Fibroblast of skin of right quadriceps (primary cell): ENCODE results near the gene TCEA2.

Experiments
- DNase-seq: peaks from one replicate; pipeline ENCODE4 v3.0.0-alpha.2; 2013

TCEA2 gene

DNA sequence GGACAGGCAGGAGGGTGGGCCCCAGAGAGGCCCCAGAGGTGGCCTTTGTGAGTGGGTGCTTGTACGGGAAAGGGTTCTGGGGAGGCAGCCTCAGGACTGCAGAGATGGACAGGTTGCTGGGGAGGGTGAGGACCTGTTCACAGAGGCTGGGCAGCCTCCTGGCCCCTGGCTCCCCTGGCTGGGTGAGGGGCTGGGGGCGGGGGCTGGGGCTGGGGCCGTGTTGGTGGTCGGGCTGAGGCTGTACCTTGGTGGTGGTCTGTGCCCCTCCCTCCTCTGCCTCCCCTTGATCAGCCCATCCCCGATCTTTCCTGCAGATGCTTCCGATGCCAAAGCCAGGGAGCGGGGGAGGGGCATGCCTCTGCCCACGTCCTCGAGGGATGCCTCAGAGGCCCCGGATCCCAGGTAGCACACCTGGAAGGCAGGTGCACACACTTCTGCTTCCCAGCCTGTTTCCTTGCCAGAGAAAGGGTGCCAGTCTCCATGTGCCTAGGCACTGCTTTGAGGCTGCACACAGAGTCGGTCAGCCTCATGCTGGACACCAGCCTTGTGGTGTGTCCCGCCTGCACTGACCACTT, 4.8 kb downstream of the TCEA2 start:
- DNase-seq: no peak

DNA sequence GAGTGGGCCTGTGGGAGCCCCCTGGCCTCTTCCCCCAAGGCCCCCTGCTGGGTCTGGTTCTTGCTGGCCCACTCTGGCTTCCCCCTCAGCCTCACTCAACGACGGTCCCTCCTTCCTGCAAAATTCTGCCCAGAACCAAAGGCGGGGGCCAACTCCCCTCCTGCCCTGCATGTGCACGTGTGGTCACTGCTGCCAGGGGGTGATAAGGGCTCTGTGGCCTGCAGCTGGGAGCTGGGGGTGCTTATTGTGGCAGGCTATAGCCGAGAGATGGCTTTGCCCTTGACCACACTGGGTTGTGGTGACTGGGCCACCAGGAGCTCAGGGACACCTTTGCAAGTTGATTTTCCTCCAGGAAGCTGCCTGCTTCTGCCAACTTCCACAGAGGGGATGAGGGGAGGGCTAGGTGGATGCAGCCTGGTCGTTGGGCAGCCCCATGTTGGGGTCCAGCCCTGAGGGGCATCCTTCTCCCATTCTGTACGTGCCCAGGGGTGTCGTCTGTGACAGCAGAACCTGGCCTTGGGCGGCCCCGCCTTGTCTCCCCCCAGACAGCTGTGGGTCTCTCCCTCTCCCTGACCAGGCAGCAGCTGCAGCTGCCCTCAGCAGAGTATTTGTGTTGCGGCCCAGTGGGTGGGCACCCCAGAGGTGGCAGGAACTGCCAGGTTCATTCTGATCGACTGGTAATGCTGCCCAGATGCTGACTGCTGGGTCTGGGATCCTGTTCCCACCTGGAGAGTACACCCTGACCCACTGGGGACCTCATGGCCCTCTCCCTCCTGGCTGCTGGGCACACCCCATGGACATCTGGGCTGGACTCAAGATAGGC, 5.6 kb downstream of the TCEA2 start:
- no peak for DNase-seq

DNA sequence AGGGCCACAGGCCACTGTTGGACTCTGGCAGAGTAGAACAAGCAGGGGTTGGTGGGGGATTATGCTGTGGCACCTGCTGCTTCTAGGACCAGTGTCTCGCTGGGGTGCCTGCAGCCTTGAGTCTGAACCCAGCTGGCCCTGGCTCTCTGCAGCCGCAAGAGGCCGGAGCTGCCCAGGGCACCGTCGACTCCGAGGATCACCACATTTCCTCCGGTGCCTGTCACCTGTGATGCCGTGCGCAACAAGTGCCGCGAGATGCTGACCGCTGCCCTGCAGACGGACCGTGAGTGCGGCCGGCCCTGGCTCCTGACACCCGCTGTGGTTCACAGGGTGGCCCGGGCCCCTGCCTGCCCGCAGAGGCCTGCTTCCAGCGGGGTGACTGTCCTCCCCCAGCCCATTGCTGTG, 6.2 kb downstream of the TCEA2 start:
- no peak for DNase-seq

DNA sequence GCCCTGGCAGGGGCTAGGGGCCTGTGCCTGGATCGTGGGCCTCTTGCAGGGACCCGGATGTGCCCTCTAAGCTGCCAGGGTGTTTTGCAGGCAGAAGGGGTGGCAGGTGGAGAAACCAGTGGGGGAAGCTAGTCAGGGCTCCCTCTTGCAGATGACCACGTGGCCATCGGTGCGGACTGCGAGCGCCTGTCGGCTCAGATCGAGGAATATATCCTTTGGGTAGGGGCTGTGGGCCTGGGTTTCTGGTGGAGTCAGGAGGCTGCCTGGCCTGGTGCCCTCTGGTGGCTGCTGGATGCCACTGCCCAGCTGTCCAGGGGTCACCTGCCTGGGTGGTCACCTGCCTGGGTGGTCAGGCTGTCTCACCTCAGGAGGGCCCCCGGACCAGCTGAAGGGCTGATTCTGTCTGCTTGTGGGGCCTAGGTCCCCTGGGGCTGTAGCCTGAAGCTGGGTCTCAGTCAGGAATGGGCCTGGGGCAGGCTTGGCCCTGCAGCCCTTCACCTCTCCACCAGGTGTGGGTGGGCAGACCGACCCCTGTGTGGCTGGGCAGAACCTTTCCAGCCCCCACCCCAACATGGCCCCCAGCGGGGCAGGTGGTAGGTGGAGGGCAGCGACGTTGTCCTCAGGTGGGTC, 6.7 kb downstream of the TCEA2 start:
- no peak for DNase-seq

DNA sequence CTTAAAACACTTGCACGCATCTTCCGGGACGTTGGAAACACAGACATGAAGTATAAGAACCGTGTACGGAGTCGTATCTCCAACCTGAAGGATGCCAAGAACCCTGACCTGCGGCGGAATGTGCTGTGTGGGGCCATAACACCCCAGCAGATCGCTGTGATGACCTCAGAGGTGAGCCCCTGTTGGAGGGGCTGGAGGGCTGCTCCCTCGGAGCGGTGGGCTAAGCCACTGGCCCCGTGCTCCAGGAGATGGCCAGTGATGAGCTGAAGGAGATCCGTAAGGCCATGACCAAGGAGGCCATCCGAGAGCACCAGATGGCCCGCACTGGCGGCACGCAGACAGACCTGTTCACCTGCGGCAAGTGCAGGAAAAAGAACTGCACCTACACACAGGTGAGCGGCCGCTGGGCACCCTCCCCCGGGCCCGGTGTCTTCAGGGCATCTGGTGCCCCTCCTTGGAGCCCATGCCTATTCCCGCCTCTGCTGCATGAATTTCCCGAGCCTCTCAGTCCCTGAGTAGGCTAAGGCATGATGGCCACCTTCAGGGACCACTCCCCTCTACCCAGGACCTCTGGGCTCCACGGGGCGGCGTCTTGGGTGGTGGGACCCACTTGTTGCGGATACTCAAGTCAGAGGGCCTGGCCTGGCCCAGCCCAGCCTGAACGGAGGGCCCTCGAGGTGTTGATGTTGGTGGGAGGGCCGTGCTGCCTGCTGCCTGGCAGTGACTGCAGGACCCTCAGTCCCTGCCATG, 7.4 kb downstream of the TCEA2 start:
- DNase-seq: no peak

DNA sequence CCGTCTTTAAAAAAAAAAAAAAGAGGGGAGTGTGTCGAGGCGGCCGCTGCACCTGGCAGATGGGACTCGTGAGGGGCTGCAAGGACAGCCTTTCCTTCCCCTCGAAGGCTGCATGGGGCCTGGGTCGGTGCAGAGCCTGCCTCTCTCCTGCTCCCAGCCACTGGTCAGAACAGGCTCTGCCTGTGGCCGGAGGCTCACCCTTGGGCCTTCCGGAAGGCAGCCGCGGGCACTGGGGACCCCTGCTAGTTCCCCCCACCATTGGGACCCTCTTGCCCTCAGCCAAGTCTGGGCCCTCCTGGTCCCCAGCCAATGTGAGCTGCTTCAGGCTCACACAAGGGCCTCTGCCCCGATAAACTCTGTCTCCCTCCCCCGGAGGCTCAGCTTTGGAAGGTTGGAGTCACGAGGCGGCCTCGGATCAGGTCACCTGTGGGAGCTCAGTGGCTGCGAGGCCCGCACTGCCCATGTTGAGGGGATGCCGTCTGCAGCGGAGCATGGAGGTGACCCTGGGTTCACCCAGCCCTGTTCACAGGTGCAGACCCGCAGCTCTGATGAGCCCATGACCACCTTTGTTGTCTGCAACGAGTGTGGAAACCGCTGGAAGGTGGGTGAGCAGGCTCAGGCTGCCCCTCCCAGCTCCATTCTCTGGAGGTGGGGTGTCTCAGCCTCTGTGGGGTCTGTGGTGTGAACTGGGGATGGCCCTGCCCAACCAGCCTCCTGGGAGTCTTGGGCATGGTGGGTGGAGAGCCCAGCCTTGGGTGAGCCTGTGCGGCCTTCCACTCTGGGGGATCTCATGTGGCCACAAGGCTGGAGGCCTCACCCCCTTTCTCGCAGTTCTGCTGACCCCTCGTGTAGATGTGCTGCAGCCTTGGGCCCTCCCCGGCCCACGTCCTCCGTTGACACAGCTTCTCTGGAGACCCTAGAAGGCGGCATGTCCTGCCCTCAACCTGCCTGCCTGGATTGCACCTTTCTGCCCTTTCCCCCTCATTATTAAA, 8.6 kb downstream of the TCEA2 start:
- DNase-seq: no peak

DNA sequence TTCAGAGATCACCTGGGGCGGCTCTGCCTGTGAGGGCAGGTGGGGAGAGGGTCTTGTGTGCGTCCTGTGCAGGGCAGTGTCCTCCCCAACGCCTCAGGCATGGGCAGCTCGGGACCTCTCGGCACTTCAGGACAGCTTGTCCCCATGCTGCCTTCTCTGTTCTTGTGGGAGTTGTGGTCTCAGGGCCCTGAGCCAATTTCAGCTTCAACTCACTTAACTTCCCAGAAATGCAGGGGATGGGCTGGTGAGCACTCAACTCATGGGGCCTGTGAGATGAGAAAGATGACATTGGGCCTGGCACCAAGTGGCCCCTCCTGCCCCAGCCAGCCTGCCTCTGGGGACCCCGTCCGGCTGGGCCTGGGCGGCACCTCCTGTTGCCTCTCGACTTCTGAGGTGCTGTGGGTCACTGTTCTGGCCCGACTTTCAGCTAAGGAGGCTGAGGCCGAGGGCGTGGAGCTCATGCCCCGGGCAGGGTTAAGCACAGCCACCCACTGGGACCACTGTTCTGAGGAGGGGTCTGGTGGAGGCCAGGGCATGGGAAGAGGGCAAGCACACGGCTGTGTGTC, 9.6 kb downstream of the TCEA2 start:
- no peak for DNase-seq

DNA sequence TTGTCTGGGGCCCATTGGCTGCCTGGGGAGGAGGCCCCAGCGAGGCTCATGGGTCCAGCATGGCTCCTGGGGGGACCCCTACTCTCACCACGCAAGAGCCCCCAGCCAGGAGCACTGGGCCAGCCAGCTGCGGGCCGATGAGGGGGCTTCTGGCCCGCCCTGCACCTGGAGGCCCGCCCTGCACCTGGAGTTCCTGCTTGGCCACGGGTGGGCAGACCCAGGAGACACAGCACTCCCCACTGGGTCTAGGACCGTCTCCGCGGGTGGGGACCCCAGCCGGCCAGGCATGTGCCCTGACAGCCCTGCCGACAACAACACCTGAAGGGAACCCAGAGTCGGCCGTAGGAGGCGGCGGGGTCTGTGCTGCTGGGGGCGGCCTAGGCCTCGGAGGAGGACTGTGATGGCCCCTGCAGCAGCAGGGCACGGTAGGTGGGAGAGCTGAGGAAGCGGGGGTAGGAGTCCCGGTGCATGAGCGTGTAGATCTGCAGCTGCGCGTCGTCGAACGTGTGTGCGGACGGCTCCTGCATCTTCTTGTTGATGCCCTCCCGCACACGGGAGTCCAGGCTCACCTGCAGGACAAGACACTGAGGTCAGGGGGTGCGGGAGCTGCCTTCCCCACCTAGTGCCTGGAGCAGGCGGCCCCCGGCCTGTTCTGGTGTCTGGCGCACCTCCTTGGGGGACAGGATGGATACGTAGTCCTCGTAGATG, 10.6 kb downstream of the TCEA2 start:
- DNase-seq: no peak

DNA sequence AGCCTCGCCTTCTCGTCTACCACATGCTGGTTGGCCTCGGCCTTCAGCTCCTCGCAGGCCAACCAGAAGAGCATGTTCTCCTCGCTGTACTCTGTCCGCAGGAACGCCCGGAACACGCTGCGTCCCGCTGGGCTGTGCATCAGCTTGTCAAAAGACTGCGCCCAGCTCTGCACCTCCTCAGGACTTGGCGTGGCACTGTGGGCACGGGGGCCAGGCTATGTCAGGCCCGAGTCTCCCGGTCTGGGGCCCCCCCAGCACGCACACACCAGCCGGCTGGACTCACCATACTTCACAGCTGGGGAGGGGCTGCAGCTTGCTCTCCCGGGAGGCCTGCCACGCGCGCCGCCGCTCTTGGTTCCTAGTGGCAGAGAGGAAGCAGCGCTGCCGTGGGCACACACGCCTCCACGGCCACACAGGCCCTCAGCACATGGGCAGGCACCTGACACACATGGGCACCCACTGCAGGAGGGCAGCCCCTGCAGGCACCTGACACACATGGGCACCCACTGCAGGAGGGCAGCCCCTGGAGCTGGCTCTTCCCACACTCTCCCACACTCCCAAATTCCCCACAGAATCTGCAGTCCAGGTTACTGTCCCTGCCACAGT, 11.3 kb downstream of the TCEA2 start:
- DNase-seq: no peak

DNA sequence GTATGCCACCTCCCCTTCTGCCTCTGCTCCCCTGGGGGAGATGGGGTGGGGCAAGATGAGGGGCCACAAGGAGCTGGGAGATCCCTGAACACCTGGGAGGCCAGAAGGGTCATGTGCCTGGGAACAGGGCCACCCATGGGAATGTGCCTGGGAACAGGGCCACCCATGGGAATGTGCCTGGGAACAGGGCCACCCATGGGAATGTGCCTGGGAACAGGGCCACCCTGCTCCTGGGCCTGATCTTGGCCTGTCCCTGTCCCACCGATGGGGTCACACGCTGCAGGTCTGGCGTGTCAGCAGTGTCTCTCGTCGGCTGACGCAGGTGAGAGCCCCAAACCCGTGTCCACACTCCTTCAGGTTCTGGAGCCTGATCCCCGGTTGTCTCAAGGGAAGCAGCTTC, 12.0 kb downstream of the TCEA2 start:
- DNase-seq: no peak

DNA sequence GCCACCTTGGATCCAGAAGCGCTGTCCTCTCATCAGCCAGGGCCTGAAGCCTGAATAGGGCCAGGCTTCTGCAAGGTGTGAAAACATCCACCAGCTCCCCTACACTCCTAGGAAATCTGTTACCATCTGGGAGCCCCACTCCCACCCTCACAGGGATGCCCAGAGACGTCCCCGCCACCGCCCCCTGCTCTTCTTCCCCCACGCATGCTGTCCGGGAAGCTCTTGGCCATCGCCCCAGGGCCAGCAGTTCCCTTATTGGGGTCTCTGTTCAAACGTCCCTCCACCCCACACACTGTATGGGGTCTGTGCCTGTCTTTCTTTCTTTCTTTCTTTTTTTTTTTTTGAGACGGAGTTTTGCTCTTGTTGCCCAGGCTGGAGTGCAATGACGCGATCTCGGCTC, 12.6 kb downstream of the TCEA2 start:
- DNase-seq: no peak

DNA sequence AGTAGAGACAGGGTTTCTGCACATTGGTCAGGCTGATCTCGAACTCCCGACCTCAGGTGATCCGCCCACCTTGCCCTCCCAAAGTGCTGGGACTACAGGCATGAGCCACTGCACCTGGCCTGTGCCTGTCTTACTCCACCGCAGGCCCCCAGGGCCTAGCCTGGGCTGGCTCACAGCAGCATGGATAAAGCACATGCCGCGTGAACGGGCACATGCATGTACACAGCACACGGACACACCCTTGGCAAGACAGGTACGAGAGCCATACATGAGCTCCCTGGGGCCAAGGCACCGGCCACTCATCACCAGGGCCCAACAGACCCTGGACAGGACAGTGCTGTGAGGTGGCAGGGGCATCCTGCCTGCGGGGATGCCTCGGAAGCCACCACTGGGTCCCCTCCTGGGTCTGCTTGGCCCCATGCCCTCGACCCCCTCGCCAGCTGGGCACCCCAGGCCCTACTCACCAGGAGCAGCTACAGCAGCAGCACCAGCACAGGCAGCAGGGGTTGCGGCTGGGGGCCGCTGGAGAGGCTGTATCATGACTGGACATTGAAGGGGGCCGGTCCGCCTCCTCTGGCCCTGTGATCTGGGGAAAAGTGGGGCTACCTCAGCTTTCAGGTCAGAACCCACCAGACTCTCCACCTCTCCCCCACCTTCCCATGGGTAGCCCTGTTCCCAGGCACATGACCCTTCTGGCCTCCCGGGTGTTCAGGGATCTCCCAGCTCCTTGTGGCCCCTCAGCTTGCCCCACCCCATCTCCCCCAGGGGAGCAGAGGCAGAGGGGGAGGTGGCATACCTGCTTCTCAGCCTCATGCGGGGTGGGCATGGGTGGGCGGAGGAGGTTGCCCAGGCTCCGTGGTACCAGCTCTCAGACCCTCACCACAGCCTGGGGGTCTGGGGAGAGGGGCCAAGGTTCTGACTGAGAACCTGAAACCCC, 13.3 kb downstream of the TCEA2 start:
- no peak for DNase-seq

DNA sequence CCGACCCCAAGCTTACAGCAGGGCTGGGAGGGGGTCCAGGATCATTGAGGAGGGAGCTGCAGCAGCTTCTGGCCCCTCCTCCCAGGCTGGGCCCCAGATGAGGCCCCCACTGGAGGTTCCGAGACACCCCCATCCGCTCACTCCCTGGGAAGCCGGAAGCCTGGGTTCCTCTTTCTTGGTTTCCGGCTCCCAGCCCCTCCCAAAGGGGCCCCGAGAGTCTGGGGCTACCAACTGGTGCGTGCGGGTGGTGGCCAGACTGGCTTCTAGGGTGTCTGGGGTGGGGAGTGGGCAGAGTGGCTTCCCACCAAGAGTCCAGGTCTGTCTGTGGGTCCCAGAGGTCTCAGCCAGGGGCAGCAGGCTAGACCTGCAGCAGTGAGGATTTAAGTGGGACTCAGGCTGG, 14.1 kb downstream of the TCEA2 start:
- no peak for DNase-seq

DNA sequence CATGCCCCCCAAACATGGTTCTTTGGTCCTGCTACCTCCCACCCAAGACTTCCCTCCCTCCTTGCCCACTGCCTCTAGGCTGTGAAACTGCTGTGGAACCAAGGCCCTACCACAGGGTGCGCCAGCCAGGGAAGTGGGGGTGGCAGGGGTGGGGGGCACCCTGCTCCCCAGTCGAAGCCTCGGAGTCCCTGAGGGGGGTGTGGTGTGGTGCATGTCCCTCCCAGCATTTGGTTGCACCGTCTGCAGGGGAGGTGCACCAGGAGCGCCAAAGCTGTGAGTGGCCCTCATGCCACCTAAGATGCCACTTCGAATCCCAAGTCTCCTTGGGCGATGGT, 14.5 kb downstream of the TCEA2 start:
- DNase-seq: no peak

DNA sequence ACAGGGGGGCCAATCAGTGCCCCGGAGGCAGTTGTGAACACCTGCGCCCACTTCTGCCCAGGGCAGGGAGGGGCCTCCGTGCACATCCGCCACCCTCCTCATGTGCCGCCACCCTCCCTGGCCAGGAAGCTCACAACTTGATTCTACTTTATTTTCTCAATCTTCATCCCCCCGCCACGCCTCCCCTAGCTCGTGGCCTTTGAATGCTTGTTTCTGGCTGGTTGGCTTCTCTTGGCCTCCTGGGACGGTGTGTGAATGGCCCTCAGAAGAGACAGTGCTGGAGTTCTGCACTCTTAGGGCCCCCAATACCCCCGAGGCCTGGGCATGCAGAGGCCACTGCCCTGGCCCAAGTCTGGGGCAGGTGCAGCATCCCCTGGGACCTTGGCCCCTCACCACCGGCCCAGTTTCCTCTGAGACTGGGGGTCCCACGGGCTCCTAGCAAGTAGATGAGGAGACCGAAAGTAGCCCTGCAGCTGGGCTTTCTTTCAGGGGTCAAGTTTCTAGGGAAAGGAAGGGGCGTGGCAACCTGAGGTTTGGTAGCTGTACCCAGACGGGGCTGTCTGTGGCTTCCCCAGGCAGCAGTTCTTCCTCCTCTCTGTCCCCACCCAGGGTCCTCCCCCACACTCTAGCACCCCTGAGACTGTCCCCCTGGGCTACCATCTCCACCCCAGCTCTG, 15.0 kb downstream of the TCEA2 start:
- DNase-seq: no peak

DNA sequence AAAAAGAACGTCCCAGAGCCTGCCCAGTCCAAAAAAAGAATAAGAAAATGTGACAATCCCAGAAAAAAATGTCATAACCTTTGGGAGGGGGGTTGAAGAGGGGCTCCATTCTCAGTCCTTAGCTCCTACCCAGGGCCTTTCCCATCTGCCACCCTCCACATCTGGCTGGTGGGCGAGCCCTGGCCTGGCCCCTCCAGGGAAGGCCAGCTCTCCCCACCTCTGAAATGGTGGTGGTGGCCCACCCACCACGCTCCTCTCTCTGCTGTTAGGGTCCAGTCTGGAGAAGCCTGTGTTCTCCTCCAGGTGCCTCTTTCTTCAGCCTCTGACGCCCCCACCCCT, 15.9 kb downstream of the TCEA2 start:
- no peak for DNase-seq

DNA sequence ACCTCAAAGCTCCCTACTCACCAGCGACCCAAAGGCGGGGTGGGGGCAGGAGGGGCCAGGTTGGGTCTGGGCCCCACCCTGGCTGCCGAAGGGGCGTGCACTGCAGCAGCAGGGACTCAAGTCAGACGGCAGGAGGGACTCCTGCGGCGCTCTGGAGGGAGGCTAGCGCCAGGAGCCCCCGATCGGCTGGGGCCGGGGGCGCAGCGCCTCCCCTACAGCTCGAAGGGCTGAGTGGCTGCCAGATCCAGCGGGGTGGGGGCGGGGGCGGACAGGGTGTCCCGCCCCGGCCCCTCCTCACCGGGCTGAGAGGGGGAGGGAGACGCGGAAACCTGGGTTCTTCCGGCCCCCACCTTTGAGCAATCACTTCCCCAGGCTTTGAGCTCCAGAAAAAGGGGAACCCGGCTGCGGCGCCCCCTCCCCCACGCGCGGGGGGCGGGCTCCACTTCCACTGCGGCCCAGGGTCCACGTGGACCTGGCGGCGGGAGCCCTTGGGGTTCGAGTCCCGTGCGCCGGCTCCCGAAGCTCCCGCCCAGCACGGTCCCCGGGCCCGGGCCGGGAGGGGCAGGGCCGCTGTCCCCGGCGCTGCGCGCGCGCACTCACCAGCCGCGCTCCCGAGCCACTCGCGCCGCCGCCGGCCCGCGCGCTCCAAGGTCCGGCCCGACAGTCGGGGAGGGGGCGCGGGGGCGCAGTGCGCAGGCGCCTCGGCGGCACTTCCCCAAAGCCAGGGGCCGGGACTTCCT, 16.4 kb downstream of the TCEA2 start, which contains the start of gene RGS19:
TSS of gene RGS19 (minus strand) at position 246 of the 740 bp plus-strand sequence. CDS start 2,632 bp downstream, outside the sequence.
- DNase-seq: peak; percentile 60

DNA sequence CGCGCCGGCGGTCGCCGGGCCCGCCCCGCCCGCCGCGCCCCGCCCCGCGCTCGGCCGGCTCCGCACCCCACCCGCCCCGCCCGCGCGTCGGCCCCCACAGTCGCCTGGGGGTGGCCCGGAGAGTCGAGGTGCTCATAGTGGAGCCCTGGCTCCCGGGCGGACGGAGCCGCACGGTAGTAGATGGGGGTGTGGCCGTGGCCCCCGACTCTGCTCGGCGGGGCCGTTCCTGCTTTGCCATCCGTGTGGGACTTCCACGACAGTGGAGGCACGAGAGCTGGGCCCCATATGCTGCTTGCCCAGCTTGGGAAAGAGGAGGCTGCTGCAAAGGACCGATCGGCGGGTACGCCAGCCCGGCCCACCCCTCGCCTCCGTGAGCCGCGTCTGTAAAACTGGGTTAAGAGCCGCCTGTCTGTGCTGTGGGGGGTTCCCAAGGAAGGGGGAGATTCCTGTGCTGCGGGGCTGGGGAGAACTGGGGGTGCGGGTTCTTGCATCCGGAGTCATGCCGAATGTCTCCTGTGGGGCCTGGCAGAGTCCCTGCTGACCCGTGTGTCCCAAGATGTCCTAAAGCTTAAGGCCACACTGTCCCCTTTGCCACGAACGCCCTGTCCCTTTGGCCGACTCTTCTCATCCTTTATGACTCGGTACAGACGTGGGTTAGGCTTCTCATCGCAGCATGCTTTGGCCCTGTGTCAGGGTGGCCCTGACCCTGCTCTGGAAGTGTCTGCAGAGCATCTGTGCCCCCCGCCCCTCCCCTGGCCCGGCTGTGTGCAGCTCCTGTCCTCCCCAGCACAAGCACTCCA, 17.2 kb downstream of the TCEA2 start, which contains the start of gene OPRL1:
TSS of gene OPRL1 (plus strand) at position 70 of the 800 bp plus-strand sequence. CDS start 12,639 bp downstream, outside the sequence.
- DNase-seq: no peak
